Stimulated activated CD8-positive, alpha-beta memory T cell treated with anti-CD3 and anti-CD28 coated beads, Interleukin-12 subunit alpha, Interleukin-12 subunit beta, amount 100 ng/mL, for 1 hour (primary cell): ENCODE data around the gene RAE1.

Source experiments
- DNase-seq: peaks from one replicate; pipeline ENCODE4 v3.0.0-alpha.2; 2020; ENCODE audit warnings: low read depth

Gene RAE1

GRCh38 chr20:57388953-57389694, 38.1 kb downstream of the RAE1 start:
- DNase-seq = no peak

GRCh38 chr20:57389695-57390603, 38.9 kb downstream of the RAE1 start:
- no peak for DNase-seq

- peak; percentile 53 for DNase-seq
These were observed 39.8 kb downstream of the RAE1 start, which contains the start of gene RBM38 for GRCh38 chr20:57390604-57391438. RBM38 (plus strand) TSS chr20:57391396; CDS start chr20:57391582, 186 bp downstream.

DNA sequence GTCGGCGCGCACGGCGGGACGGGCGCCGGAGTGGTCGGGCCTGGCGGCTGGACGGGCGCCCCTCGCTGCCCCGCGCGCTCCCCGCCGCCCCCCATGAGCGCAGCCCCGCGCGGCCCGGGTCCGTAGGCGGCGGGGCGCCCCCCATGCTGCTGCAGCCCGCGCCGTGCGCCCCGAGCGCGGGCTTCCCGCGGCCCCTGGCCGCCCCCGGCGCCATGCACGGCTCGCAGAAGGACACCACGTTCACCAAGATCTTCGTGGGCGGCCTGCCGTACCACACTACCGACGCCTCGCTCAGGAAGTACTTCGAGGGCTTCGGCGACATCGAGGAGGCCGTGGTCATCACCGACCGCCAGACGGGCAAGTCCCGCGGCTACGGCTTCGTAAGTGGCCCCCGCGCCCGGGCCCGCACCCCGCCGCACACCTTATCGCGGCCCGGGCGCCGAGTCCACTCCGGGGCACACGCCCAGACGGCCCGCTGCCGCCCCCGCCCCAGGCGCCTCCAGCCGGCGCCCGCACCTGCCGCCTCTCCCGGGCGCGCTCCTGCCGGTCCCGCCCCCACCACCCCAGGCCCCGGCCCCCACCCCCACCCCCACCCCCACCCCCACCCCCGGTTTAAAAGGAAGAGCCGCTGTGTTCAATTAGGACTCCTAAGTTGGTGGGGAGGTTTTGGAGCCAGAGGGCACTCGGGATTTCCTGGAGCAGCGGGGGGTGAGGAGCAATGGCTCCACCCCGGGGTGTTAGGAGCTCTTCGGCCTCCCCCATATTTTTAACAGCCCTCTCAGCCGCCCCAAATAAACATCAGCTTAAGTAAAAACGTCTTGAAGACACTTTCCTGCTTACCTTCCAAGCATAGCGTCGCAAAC, 40.6 kb downstream of the RAE1 start:
- DNase-seq = no peak

- DNase-seq = peak; percentile 65
These were observed 41.6 kb downstream of the RAE1 start for GRCh38 chr20:57392512-57393271.

- no peak for DNase-seq
These were observed 42.5 kb downstream of the RAE1 start for GRCh38 chr20:57393321-57394120.

GRCh38 chr20:57394121-57395082, 43.3 kb downstream of the RAE1 start:
- no peak for DNase-seq

- no peak for DNase-seq
These were observed 44.3 kb downstream of the RAE1 start for GRCh38 chr20:57395111-57395966.

DNA sequence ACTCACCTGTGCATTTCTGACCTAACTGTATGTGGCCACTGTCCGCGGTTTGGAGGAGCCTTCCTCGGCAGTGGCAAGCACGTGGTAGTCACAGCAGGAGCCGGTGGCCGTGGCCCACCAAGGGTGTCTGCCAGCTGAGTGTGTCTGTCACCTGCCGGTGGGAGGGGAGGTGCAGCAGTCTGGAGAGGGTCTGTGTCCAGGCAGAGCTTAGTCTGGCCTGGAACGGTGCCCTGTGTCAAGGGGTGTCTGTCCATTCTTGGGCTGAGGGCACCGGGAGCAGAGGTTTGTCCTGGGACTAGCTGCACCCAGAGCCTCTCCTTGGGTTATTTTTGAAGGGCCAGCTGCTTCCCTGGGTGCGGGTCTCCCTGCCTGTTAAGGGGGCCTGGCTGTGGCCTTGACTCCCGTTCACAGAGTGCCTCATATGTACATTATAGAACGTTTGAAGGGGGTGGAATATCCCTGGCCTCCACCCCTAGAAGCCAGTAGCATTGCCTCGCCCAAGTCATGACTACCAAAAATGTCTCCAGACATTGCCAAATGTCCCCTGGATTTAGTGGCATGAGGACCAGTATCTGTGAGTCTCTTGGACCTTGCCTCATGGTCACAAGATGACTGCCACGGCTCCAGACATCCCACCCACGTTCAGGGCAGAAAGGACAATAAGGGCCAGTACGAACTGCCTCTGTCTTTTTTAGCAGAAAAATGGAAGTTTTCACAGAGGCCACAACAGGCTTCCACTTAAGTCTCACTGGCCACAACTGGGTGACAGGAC, 45.3 kb downstream of the RAE1 start:
- no peak for DNase-seq

GRCh38 chr20:57396984-57397692, 46.1 kb downstream of the RAE1 start:
- DNase-seq = no peak

GRCh38 chr20:57397693-57398108, 46.6 kb downstream of the RAE1 start:
- DNase-seq = peak; percentile 40

GRCh38 chr20:57398231-57398821, 47.3 kb downstream of the RAE1 start:
- DNase-seq = peak; percentile 78

DNA sequence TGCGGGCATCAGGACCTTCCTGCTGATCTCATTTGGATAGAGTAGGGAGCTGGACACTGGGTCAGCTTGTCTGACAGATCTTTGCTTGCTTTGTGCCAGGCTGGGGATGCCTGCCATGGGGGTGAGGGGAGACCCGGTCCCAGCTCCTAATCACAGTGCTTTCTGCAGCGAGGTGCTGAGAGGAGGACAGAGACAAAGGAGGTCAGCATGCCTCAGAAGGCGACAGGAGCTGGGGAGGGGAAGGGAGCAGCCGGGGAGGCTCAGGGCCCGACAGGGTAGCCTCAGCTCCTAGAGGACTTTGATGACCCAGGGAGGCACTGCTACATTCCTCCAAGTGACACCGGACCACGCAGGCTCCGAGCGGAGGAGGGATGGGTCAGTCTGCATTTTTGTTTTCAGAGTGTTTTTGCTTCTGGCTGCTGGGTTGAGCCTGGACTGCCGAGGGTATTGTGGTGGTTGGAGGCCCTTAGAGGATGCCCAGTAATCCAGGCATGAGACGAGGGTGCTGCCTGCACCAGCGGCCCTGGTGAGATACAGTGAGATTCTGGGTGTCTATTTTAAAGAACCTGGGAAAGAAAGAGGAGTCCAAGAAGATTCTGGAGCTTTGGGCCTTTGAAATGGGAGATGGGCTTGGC, 48.0 kb downstream of the RAE1 start:
- DNase-seq = no peak

DNA sequence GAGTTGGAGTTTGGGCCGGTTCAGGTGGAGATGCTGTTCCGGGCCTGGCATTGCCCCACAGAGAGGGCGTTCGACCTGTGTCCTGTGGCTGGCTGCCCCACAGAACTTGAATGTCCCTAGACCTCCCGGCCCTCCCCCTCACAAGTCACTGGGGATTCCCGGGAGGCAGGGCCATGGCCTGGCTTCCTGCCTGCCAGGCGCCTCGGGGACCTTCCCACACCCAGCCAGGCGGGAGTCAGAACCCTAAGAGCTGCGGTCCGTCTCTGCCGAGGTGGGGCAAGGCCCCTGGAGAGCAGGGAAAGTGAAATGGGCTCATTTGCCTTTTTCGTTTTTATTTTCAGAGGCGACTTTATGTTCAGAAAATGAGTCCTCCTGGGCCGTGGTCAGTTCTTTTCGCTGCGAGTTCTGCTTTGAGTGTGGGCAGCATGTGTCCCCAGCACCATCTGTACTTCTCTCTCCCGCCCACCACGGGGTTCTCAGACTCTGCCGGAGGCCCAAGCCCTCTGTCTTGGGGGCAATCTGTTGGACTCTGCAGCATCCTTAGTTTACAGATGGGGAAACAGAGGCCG, 48.6 kb downstream of the RAE1 start:
- DNase-seq = no peak

GRCh38 chr20:57400231-57400701, 49.2 kb downstream of the RAE1 start:
- no peak for DNase-seq
